Nephron (organoid): ENCODE data around the gene KCNMA1.

Experiments used
- H3K27ac Mint-ChIP-seq, 3 experiments: 2 replicates each; pipeline ENCODE4 v1.8.0; 2020; ENCODE audit warnings: mixed read lengths in 3 of 3, mild to moderate bottlenecking in 2 of 3, moderate library complexity in 1 of 3
- H3K27me3 Mint-ChIP-seq: 2 replicates; pipeline ENCODE4 v1.8.0; 2021; ENCODE audit warnings: low read depth, mild to moderate bottlenecking, moderate library complexity, mixed read lengths
- H3K36me3 Mint-ChIP-seq: 2 replicates; pipeline ENCODE4 v1.8.0; 2020; ENCODE audit warnings: low read depth, mixed read lengths
- H3K4me1 Mint-ChIP-seq: 2 replicates; pipeline ENCODE4 v1.8.0; 2020; ENCODE audit warnings: mixed read lengths
- H3K4me3 Mint-ChIP-seq, 3 experiments: 2 replicates each; pipeline ENCODE4 v1.8.0; 2020; ENCODE audit warnings: mild to moderate bottlenecking in 3 of 3, mixed read lengths in 3 of 3, moderate library complexity in 2 of 3
- H3K9me3 Mint-ChIP-seq: 2 replicates; pipeline ENCODE4 v1.8.0; 2020; ENCODE audit warnings: mixed read lengths
- TF ChIP-seq, protein P1 (sequence below), 3 experiments: fragments of 200-600 bp; sonication (generic); IDR thresholded peaks; one replicate each; pipeline ENCODE4 v1.5.0; 2021; ENCODE audit warnings: antibody characterized with exemption in 3 of 3; ENCODE audit not compliant: unreplicated experiment in 3 of 3

KCNMA1 gene

GRCh38 chr10:76882245-76882644 is 755.4 kb downstream of the KCNMA1 start:
- peaks cover 47% of the 10 kb centered on the region for H3K4me1 Mint-ChIP-seq
- H3K27me3 Mint-ChIP-seq: peaks cover 19% of the 10 kb centered on the region
- H3K9me3 Mint-ChIP-seq: no peaks in the 10 kb centered on the region
- H3K4me3 Mint-ChIP-seq: no peak overlapping the region
- TF ChIP-seq, protein P1, sequence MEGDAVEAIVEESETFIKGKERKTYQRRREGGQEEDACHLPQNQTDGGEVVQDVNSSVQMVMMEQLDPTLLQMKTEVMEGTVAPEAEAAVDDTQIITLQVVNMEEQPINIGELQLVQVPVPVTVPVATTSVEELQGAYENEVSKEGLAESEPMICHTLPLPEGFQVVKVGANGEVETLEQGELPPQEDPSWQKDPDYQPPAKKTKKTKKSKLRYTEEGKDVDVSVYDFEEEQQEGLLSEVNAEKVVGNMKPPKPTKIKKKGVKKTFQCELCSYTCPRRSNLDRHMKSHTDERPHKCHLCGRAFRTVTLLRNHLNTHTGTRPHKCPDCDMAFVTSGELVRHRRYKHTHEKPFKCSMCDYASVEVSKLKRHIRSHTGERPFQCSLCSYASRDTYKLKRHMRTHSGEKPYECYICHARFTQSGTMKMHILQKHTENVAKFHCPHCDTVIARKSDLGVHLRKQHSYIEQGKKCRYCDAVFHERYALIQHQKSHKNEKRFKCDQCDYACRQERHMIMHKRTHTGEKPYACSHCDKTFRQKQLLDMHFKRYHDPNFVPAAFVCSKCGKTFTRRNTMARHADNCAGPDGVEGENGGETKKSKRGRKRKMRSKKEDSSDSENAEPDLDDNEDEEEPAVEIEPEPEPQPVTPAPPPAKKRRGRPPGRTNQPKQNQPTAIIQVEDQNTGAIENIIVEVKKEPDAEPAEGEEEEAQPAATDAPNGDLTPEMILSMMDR (IDR thresholded peaks at IDR 0.05; ENCODE audit: unreplicated experiment in 3 of 3): no peak
- H3K27ac Mint-ChIP-seq: no peak overlapping the region
- H3K36me3 Mint-ChIP-seq: no peaks in the 10 kb centered on the region

- TF ChIP-seq, protein P1 (IDR thresholded peaks at IDR 0.05; ENCODE audit: unreplicated experiment in 3 of 3): no peak
- Mint-ChIP-seq H3K4me1 (peaks cover 41% of the 10 kb centered on the region), H3K27ac (no peak overlapping the region), H3K36me3 (no peaks in the 10 kb centered on the region), H3K27me3 (peaks cover 19% of the 10 kb centered on the region), H3K9me3 (no peaks in the 10 kb centered on the region), H3K4me3 (no peak overlapping the region)
These were observed 756.0 kb downstream of the KCNMA1 start for GRCh38 chr10:76881477-76882220.

DNA sequence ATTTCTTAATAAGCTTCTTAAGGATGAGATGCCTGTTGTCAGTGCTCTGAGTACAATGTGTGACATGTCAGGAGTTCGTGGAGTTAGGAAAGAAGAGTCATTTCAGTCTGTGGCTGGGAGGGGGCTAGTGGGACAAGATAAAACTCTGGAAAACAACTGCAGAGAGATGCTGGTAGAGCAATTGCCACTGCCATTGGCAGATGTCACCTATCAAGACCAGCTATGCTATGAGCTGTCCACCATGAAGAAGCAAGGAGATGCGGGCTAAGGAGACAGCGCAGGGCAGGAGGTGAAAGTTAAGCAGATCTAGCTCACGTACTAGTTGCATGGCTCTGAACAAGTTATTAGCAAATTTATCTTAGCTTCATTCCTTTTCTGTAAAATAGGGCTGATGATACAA is 756.7 kb downstream of the KCNMA1 start:
- TF ChIP-seq, protein P1 (IDR thresholded peaks at IDR 0.05; ENCODE audit: unreplicated experiment in 3 of 3): no peak
- peaks cover 19% of the 10 kb centered on the region for H3K27me3 Mint-ChIP-seq

DNA sequence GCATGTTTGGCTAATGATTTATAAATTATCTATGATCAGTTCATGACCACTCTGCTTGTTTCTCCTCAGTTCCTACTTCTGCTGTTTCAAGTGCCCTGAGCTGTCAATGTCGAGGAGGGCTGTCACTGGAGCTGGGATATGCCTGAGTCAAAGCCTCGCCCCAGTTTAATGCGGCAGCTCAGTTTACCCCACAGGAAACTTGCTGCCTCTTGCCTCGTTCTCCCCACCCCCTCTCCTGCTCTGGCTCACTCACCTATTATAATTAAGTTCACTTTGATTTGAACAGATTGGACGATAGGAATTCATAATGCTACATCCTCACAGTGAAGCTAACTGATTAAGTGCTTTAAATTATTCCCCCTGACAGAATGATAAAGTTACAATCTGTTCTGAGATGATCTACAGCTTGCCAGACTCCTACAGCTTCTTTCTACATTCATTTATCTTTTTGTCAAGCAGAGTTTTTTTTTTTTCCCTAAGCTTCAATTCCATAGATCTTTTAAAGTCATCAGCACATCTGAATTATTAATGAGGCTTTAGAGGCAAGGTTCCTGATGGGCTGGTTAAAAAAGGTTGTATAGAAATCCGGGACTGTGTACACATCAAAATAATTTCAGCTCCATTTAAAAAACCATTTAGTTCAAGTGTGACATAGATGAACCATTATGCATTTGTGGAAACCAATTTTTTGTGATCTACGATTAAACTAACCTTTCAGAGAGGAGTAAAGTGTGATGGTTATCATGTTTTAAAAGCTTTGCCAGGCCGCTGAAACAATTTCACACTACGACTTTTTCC is 758.3 kb downstream of the KCNMA1 start:
- Mint-ChIP-seq H3K36me3 (no peaks in the 10 kb centered on the region), H3K9me3 (no peaks in the 10 kb centered on the region), H3K27me3 (peaks cover 19% of the 10 kb centered on the region), H3K4me1 (peaks cover 27% of the 10 kb centered on the region), H3K27ac (peak overlapping the region in 2 of 3 experiments; percentile 2 to 71), H3K4me3 (no peak overlapping the region)
- TF ChIP-seq, protein P1 (IDR thresholded peaks at IDR 0.05; ENCODE audit: unreplicated experiment in 3 of 3): no peak

More for the DNA sequence above, 756.7 kb downstream of the KCNMA1 start:
- Mint-ChIP-seq H3K4me1 (peaks cover 34% of the 10 kb centered on the region), H3K4me3 (no peak overlapping the region), H3K9me3 (no peaks in the 10 kb centered on the region), H3K36me3 (no peaks in the 10 kb centered on the region), H3K27ac (no peak overlapping the region)

DNA sequence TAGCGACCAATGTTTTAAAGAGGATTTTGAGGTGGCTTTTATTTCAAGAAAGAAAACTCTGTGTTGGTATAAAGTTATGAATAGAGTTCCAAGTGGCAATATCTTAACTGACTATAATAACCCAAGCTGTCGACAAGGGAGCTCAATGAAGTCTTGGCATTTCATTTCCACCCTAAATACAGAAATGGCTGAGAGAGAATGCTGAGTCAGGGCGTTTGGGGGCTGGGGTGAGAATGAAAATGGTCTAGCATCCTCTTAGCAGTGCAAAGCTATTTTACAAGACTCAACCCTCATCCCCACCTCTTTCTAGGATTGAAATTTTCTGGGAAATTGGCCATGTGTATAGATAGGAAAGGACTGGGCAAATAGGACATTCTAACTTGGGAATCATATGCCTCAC is 759.1 kb downstream of the KCNMA1 start:
- Mint-ChIP-seq H3K36me3 (no peaks in the 10 kb centered on the region), H3K27me3 (peaks cover 19% of the 10 kb centered on the region), H3K4me3 (no peak overlapping the region), H3K4me1 (peaks cover 27% of the 10 kb centered on the region), H3K9me3 (no peaks in the 10 kb centered on the region), H3K27ac (no peak overlapping the region)
- TF ChIP-seq, protein P1 (IDR thresholded peaks at IDR 0.05; ENCODE audit: unreplicated experiment in 3 of 3): no peak
